HG03521 (cell line): ENCODE results near the gene CERS6.
"Not testable (repeated sequence)": the region's sequence is repeated elsewhere in the genome, so short reads cannot be mapped to it uniquely, and the experiment has no call there.

Source experiments
- ATAC-seq: cut with Tn5 transposase; IDR thresholded peaks from one replicate; pipeline ENCODE4 v1.9.1; 2021; ENCODE audit warnings: mild to moderate bottlenecking, moderate library complexity; ENCODE audit not compliant: unreplicated experiment

The CERS6 gene

DNA sequence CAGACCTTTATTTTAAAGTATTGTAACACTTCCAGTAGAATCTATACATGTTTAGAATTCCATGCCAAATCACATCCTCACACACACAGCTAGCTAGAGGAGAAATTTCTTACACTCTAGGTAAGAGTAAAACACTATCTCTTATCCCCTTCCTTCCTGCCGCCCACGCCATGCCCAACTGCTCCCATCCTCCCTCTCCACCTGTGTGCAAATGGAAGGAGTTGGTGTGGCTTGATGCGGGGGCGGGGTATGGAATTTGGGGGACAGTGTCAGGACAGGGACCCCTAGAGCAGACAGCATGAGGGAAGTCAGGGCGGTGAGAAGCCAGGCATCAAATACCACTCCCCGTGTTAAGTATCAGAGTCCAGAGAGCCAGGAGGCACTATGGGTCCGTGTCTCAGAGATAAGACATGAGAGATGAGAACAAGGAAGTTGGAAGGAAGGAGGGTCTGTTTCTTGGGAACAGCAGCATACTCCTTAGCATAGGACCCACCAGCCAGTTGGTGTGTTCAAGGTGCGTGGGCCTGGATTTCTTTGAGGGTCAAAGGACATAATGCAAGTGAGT lies 297.8 kb downstream of the CERS6 start:
- no peak for ATAC-seq

DNA sequence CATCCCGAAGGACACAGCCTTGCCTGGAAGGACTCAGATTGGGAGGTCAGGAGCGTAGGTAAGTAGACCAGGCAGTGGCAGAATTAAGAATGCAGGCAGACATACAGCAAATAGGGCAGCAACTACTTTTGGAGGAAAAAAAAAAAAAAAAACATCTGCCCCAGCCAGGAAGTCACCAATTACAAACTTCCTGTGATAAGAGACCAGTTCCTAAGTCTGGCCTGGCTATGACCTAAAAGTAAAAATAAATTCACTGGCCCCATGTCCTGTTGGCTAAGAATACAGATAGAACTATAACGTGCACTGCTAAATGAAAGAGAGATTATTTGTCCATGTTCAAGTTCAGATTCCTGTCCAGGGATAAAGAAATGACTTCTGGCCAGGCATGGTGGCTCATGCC lies 301.2 kb downstream of the CERS6 start:
- ATAC-seq: no peak

DNA sequence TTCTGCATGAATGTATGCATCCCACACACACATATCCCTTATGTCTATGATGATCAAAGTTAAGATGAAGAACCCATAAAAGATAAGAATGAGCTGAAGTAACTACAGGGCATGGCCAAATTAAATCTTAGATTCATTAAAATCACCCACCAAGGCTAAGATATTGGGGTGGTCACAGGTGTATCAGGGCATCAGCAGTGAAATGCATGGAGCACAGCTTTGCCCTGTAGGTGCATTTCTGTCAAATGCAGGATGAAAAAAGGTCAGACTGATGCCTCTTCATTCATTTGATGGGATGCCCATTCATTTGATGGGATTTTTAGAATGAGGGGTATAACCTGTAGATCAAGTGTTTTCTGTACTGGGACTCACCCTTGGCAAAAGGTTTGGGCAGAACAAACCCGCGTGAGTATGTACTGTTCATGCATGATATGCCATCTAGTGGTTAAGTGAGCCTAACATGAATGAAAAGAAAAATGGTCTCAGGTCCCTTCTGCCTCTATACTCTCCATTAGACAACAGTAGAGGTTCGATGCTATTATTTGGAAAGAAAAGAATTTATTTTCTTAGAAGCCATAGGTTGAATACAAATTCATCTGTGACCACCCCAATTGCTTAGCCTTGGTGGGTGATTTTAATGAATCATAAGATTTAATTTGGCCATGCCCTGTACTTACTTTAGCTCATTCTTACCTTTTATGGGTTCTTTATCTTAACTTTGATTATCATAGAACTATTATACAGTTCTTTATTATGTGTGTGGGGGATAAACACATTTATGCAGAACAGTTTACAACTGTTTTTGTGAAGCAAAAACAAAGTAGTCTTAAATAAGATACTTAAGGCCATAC lies 303.1 kb downstream of the CERS6 start:
- ATAC-seq: no peak

DNA sequence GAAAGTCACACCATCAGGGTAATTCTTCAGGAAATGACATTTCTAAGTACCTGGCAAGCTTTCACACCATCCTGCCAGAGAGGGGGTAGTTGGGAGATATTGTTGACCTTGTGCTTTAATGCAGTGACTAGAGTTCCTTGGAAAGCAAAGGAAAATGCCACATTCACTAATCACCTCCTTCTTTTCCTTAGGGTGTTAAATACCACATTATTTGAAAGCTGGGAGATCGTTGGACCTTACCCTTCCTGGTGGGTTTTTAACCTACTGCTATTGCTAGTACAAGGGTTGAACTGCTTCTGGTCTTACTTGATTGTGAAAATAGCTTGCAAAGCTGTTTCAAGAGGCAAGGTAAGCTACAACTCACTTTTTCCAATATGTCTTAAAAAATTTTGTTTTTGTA lies 309.3 kb downstream of the CERS6 start:
- ATAC-seq: no peak

DNA sequence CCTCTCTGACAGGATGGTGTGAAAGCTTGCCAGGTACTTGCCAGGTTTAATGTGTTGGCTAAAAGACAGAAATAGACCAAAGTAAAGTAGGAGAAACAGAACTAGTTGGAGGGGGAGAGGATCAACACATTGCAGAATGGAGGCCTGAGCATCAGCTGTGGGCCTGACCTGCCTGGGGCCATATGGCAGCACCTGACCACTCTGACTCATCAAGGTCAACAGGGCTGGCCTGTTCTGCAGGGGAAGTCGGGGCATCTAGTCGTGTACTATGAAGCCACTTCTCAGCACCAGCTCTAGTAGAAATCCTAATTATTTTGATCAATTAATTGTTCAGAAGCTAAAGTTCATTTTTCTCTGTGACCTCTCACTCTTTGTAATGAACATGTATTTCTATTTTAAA lies 310.5 kb downstream of the CERS6 start:
- no peak for ATAC-seq

DNA sequence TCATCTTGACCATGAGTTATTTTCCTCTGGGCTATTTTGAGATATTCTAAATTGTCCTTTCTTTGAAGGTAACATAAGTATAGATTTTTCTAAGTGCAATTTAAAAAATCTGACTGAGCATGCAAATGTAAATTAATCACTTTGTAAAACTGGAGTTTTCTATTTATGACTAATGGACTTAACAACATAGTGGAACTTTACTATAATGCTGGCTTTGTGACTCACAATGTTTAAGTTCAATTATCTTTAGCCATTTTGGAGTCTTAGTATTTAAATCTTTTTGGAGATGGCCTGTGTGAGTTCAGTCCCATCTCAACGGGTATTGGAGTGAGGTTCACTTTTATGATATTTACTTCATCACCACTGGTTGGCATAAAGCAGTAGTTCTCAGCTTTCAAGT lies 311.2 kb downstream of the CERS6 start:
- no peak for ATAC-seq

DNA sequence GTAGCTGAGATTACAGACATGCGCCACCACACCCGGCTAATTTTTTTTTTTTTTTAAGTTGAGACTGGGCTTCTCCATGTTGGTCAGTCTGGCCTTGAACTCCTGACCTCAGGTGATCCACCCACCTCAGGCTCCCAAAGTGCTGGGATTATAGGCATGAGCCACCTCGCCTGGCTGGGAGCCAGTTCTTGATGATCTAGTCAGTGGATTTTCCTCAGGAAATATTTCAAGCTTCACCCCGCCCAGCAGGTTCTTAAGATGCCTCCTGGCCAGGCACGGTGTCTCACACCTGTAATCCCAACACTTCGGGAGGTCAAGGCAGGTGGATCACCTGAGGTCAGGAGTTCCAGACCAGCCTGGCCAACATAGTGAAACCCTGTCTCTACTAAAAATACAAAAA lies 312.3 kb downstream of the CERS6 start:
- ATAC-seq: not testable (repeated sequence)

DNA sequence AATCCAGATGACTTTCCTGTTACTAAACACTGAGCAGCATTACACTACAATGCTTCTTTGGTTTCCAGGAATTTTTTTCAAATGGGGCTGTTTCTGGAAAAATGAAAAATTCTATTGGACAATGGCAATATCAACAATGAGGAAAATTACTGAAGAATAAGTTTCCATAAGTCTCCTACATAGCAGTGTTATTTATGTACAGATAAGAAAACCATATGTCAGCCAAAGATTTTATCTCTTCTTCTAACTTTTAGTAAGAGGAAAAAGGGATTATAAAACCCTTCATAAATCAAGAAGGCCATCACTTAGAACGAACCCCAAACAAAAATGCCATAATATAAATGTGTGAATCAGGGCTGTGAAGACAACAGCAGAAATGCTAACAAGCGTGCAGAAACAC lies 314.7 kb downstream of the CERS6 start:
- ATAC-seq: no peak

DNA sequence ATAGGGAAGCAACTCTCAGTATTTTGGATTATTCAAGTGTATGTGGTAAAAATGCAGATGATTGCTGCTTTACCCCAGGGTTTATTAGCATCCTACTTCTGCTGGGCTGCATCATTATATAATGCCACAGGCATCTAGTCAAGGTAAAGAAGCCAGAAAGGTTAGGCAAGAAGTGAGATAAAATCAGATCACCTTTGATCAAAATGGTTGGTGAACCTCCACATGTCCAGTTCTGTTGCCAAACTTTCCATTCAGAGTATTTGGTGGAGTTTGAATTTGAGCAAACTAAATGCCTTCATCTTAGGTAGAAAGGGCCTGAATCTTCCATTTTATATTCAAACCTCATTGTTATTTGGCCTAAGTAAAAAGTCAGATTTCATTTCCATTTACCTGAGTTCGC lies 316.6 kb downstream of the CERS6 start:
- no peak for ATAC-seq

DNA sequence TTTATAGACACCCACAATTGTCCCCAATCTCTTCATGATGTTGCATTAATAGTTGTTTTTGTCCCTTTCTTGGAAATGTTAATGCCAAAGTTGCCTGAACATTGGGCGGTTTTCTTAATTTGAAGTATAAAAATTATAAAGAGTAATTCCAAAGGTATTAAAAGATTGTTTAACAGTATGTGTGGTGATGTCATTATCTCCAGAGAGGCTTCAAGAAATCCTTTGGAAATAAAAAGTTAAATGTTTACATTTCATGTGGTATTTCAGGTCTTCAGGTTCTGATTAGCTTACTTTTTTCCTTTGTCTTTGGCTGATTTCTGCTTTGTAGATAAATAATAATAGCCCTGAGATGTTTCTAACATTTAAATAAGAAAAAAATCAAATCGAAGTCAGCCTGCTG lies 317.1 kb downstream of the CERS6 start:
- no peak for ATAC-seq

DNA sequence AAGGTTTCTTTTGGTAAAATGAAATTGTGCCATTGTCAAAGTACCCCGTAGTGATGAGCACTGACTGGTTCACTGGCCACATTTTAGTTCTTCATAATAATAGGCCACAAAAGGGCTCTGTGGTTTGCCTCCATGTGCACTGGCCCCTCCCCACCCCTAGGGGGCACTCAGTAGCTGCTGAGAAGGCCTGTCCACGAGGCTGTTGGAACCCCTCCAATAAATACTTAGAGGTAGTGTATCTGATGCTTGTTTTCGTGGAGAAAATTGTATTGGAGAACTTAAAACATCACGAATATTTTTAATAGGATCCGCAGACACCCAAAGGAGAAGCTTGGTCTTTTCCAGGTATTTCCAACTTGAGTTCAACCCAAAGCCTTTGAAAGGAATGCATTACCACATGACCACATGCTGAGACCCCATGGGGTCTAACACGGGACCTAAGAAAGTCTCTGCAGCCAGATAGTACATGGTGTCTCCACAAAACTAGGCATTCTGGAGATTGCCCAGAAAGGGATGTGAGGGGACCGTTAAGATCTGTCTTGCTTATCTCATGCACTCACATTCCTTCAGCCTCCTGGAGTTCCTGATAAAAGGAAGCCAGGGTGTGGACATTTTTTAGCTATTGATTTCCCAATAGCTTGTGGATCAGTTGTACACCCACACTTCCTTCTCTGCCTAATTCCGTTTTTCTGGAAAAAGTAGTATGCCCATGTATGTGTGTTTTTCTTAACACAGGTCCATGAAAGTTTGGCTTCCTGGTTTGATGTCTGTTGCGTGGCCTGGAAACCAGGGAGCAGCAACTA lies 317.8 kb downstream of the CERS6 start:
- peak; percentile 76 for ATAC-seq

DNA sequence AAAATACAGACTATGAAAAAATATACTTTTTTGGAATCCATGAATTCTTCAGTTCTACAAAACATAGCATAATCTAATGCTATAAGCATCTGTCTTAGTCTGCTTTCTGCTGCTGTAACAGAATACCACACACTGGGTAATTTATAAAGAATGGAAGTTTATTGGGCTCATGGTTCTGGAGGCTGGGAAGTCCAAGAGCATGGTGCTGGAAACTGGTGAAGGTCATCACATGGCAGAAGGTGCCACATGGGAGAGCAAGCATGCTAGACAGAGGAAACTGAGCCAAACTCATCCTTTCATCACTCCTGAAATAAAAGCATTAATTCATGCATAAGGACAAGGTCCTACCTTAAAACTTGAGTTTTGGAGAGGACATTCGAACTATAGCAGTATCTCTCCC lies 319.8 kb downstream of the CERS6 start:
- no peak for ATAC-seq

DNA sequence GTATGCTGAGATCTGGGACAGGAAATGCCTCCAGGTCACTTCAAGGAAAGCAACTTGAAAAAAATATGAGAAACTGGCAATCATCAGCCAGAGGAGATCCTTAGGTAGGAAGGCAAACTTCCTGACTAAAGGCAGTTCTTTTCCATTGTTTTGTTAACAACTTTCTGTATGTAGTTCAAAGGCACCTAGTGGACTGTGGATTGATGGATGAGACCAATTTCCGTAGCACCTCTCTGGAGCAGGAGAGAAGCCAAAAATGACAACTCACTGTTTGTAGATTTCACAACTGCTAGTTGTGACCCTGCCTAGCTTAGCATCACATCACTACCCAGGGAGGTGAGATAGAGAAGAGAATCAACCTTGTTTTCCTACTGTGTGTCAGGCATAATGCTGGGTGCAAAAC lies 324.6 kb downstream of the CERS6 start:
- ATAC-seq: no peak

DNA sequence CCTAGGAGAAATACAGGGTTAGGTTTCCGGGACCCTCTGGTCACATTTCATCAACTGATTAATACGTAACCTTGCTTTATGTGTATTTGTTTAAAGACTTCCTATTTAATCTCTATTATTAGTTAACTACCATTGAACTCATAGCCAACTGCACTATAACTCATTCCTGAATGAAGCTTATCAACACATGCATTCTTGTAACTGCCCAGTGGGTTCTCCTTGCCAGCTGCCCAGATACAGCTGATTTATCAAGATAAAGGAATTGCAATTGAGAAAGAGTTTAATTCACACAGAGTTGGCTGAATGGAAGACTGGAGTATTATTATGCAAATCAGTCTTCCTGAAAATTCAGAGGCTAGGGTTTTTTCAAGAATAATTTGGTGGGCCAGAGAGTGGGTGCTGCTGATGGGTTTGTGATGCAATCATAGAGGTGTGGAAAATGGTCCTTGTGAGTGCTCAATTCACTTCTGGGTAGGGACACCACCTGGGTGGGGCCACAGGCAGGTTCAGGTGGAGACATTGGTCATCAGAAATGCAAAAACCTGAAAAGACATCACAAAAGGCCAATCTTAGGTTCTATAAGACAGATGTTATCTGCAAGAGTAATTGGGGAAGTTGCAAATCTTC lies 325.2 kb downstream of the CERS6 start:
- no peak for ATAC-seq

DNA sequence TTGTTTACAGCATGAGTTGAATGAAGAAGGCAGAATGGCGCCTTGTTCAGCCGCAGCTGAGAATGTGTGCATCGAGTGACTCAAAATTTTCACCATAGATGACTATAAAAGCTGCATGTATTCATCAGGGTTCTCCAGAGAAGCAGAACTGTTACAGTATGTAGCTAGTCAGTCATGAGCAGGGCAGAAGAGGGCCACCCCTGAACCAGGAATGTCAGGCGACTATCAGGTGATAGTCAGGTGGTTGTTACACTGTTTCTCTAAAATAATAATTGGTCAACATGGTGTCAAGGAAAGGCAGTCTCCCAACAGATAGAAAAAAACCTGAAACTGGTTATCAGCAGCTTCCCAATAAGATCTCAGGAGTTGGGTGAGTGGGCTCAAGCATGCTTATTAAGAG lies 326.2 kb downstream of the CERS6 start:
- no peak for ATAC-seq

DNA sequence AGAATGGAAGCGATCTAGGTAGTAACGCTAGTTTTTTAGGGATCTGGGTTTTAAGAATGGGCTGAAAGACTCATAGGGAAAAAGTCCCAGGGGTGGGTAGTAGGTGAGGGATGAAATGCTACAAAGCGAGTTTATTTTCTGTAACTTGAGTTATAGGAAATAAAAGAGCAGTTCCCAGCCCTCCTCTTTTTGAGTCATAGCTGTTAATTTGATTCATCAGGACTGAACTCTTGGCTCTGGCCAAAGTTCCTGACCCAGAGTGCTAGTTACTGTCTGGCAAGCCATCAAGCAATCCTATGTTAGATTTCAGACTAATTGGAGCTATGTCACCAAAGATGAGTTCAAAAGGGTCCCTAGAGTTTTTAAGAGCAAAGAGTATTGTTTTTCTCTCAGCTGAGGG lies 328.9 kb downstream of the CERS6 start:
- ATAC-seq: no peak

DNA sequence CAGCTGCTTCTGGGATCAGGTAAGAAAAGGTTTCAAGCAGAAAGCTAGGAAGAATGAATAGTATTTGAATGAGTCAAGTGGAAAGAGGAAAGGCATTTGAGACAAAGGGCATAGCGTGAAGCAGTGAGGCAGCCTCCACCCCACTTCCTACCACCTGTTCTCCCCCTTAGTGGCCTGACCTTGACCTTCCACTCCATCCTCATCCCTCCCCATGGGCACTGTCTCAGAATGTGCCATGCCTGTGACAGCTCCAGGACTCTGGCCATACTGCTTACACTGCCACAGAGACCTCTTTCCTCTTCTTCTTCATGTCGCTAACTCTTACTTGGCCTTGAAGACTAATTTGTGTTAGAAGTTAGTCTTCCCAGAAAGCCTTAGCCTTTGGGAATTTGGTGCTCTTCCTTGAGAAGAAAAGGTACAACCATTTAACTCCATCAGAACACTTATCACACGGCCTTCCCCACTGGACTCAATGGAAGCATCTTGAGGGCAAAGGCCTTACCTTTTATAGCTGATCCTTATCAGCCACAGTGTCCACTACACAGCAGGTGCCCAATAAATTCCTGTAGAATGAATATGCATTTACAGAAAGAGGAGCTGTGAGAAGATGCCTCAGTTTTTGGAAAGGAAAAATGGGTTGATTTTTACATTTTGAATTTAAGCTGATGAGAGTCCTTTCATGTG lies 331.2 kb downstream of the CERS6 start:
- ATAC-seq: no peak

DNA sequence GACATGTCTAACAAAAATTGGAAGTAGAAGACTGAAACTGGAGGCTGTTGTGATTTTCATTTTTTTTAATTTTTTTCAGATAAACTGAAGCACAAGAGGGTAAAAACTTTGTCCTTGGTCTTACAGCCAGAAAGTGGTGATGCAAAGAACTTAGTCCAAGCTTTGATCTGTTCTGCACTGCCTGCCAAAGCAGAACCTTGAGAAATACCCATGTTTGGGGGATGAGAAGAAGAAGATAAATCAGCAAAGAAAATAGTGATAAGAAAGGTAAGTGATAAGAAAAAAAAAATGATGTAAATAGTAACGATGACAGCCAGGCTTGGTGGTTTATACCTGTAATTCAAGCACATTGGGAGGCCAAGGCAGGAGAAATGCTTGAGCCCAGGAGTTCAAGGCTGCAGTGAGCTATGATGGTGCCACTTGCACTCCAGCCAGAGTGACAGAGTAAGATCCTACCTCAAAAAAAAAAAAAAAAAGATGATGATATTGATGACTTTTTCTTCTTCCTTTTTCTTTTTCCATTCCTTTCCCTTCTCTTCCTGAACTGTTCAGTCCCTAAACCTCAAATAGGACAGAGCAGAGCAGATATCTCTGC lies 331.8 kb downstream of the CERS6 start:
- ATAC-seq: no peak

DNA sequence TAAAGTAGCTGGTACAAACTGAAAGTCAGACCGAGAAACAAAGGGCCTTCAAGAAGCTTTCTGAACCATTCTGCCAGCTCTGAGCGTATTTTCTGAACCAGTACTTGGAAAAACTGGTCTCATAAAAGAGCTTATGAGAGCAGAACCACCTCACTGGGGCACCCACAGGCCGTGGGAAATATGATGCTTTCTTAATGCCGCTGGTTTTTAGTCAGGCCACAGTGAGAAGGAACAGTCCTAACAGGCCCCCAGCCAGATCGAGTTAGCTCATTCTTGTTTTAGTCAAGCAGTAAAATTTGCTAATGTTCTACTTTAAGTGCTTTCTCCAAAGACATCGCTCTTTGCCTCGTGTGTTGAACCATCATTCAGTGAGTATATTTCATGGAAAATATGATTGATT lies 333.7 kb downstream of the CERS6 start:
- ATAC-seq: no peak

DNA sequence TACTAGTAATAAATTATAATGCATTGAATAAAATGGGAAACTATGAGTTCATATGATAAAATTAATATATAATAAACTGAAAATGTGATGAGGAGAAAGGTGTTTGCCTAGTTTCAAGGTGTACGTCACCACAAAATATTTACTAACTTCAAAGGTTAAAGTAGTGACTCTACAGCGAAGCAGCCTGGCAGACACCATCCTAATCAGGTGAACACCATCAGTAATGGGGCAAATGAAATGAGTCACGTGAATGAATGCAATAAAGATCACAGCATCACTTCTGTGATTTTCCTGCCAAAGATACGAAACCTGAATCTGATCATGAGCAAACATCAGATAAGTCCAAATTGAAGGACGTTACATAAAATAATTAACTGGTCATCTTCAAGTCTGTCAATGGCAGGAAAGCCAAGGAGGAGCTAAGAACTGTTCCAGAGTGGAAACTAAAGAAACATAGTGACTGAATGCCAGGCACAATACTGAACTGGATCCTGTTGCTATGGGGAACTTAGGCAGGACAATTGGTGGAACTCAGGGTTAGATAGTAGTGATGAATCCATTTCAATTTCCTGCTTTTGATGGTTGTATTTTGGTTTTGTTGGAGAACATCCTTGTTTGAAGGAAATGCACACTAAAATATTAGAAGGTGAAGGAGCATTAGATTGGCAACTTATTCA lies 334.3 kb downstream of the CERS6 start:
- no peak for ATAC-seq
